Prostate gland (tissue), 2 donors: ENCODE data around the gene ALK.

ENCODE experiments used
- POLR2A ChIP-seq: fragments of 450-650 bp; IDR thresholded peaks from one replicate; pipeline ENCODE4 v1.6.1; 2016; ENCODE audit warnings: antibody characterized with exemption, mild to moderate bottlenecking
- POLR2AphosphoS5 ChIP-seq: sonication (generic); formaldehyde crosslinking; IDR thresholded peaks from one replicate; pipeline ENCODE4 v1.6.1; 2017; ENCODE audit warnings: antibody characterized with exemption
- TF ChIP-seq, protein P1 (sequence below), 4 experiments: fragments of 200-600 bp in 2 of 4; fragments of 450-650 bp in 2 of 4; sonication (generic) in 2 of 4; IDR thresholded peaks; 1 replicate in 3 of 4; 2 replicates in 1 of 4; pipeline ENCODE4 v1.5.1; 2016 to 2019; ENCODE audit warnings: antibody characterized with exemption in 4 of 4, mild to moderate bottlenecking in 2 of 4, moderate library complexity in 2 of 4

DNA sequence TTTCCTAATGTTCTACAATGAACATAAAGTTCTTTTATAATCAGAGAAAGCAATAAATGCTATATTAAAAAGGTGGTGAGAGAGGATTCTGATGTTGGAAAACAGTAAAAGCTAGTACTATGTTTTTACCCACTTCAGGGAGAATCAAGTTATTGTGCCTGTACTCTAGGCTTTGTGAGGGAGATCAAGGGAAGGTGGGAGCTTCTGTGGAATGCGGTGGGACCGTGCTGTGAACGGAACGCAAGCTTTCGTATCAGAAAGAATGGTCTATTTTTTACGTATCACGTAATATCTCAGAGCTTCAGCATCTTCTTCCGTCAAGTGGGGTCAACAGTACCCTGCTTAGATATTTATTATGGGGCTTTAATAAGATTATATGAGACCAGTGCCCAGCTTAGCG is 613.0 kb downstream of the ALK start:
- TF ChIP-seq, protein P1, sequence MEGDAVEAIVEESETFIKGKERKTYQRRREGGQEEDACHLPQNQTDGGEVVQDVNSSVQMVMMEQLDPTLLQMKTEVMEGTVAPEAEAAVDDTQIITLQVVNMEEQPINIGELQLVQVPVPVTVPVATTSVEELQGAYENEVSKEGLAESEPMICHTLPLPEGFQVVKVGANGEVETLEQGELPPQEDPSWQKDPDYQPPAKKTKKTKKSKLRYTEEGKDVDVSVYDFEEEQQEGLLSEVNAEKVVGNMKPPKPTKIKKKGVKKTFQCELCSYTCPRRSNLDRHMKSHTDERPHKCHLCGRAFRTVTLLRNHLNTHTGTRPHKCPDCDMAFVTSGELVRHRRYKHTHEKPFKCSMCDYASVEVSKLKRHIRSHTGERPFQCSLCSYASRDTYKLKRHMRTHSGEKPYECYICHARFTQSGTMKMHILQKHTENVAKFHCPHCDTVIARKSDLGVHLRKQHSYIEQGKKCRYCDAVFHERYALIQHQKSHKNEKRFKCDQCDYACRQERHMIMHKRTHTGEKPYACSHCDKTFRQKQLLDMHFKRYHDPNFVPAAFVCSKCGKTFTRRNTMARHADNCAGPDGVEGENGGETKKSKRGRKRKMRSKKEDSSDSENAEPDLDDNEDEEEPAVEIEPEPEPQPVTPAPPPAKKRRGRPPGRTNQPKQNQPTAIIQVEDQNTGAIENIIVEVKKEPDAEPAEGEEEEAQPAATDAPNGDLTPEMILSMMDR (IDR thresholded peaks at IDR 0.05): no peak
- TF ChIP-seq POLR2A (no peak), POLR2AphosphoS5 (no peak)
